GM15510 (cell line): Measurements from ENCODE around the gene SORBS1.

Experiments used
- POLR2A ChIP-seq: IDR thresholded peaks from 3 replicates; pipeline ENCODE4 v1.6.1; 2011; ENCODE audit warnings: borderline replicate concordance; ENCODE audit not compliant: insufficient read length; ENCODE audit errors: extremely low read depth

SORBS1 gene

GRCh38 chr10:95423164-95424005, 137.8 kb downstream of the SORBS1 start:
- TF ChIP-seq POLR2A, result no peak

DNA sequence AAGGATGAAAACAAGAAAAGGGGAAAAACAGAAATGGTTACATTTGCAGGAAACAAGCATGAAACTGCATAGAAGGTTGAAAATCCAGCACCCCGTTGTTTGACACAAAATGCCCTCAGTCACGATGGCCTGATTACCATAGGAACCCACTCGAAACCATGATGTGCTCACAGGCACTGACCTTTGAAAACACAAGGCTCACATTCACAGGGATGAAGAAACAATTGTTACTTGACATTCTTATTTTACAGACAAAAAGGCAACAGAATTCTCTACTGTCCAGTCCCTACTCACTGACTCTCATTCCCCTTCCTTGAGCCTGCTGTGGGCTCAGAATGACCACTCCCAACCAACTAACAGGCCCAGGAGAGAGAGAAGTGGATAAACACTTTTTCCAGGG, 138.9 kb downstream of the SORBS1 start:
- TF ChIP-seq POLR2A, result no peak

- TF ChIP-seq POLR2A, result no peak
Observed at GRCh38 chr10:95421782-95422181, 139.4 kb downstream of the SORBS1 start.

- no peak for TF ChIP-seq POLR2A
Observed at GRCh38 chr10:95419399-95419798, 141.8 kb downstream of the SORBS1 start.

- no peak for TF ChIP-seq POLR2A
Observed at GRCh38 chr10:95416973-95417372, 144.2 kb downstream of the SORBS1 start.

GRCh38 chr10:95416270-95416669, 144.9 kb downstream of the SORBS1 start:
- no peak for TF ChIP-seq POLR2A

- no peak for TF ChIP-seq POLR2A
Observed at GRCh38 chr10:95415621-95416031, 145.5 kb downstream of the SORBS1 start.

DNA sequence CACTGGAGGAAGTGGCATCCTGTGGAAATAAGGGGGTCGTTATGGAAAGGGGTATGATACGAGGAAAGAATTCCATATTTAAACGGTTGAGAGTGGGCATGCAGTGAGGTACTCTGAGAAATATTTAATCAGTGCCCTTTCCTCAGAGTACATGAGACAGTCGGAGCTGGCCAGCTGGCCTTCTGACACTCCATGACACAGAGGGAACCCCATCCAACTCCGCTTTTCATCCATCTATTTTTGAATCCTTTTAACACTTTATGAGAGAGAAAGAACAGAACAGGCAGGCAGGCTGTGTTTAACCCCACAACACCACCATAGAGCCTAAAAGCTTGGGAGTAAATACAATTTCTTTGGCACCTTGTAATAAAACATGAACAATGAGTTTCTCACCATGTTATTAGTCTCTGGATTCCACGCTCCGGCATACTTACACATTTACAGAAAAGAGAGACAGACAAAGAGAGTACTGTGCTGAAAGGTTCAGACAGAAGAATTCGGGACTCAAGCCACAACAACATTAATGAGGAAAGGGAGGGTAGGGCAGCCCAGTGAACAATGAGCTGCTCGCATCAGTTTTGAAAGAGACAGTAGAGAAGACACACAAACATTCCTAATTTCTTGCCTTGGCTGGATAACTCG, 146.2 kb downstream of the SORBS1 start:
- no peak for TF ChIP-seq POLR2A

DNA sequence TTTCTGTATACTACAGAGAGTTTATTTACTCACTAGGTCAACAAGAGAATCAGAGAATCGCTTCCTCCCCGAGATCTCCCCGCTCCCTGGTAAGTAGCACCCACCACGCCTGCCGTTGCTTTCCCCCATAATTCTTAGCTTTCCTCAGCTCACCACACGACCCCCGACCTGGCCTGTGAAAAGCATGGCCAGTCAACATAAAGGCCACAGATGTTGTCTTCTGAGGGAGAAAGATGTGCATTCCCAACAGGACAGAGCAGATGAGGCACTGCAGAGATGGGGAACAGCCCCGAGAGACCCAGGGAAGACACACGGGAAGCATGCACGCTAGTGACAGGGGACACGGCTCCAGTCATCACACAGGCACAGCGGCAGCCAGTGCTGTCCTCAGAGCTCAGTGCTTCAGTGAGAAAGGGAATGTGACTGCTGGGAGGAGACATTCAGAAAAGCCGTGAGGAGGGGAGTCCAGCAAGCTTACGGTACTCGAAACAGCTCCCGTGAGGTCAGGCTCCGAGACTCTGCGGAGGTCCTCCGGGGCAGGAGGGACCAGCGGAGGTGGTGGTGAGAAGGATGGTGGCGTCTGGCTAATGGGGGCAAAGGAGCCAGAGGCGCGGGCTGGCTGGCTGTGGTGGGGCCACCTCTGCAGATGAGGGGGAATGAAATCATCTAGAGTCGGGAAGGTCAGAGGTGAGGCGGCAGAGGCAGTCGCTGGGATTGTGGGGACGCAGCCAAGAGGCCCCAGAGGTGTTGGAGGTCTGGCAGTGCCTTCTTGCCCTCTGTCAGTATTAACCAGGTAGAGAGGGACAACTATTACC, 146.9 kb downstream of the SORBS1 start:
- TF ChIP-seq POLR2A, result no peak

GRCh38 chr10:95413588-95413987, 147.6 kb downstream of the SORBS1 start:
- no peak for TF ChIP-seq POLR2A

- no peak for TF ChIP-seq POLR2A
Observed at GRCh38 chr10:95411635-95412034, 149.5 kb downstream of the SORBS1 start.

- TF ChIP-seq POLR2A, result no peak
Observed at GRCh38 chr10:95408983-95409873, 151.9 kb downstream of the SORBS1 start.

DNA sequence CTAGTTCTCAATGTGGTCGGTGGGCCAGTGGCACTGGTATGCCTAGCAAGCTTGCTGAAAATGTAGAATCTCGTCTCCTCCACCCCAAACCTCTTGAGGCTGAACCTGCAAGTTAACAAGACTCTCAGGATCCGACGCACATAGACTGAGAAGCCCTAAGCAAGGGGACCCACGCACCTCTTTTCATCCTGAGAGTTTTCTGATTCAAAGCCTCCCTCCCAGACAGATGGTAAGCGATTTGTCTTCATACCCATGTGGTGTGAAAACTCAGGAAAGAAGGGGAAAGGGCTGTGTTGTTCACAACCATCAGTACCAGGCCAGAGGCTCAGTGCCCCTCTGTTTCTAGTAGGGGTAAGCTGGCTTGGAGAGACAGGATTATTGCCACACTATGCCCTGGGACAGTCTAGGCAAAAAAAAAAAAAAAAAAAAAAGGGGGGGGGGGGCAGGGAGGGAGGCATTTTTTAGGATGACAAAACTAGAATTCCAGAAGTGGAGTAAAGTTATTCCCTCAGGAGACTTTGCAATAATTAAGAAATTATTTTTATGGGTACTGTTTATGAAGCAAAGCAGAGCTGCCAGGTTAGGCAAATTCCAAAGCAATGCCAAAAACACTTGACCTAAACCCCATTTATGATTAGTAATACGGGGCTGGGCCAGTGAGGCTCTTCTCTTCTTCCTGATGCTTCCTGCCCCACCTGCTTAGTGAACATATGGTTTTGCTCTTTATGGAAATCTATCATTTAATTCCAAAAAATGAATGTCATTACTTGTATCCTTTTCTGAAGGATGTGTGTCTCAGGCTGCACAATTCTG, 152.8 kb downstream of the SORBS1 start:
- no peak for TF ChIP-seq POLR2A
